IMR-90 (cell line): ENCODE measurements around the gene CHRD. TPM values are rescaled to one million over a fixed set of nuclear protein-coding genes. Genes with fewer than 3 reads are reported as not detected.

Experiments
- ATAC-seq: fragments of 200-7000 bp; cut with Tn5 transposase; 2 replicates; pipeline ENCODE4 v1.9.1; 2020; ENCODE audit warnings: low read depth, mild to moderate bottlenecking, moderate library complexity
- BruUV-seq: library from RNA; stranded (reverse); fragments of 400-500 nt; replicated peaks from 2 replicates; lab custom pipeline; 2021; lab: Mats Ljungman, UMichigan
- CTCF ChIA-PET: fragments of 300-600 bp; formaldehyde crosslinking; extraction: SDS; loops from one replicate; lab custom pipeline; 2021; ENCODE audit warnings: antibody characterized with exemption; lab: Yijun Ruan, JAX
- POLR2A ChIA-PET: fragments of 300-600 bp; sonication (Branson Sonifier 250); formaldehyde crosslinking; loops from one replicate; lab custom pipeline; 2022; ENCODE audit warnings: antibody characterized with exemption; ENCODE audit not compliant: unreplicated experiment; lab: Charles Lee
- DNase-seq: peaks from one replicate; pipeline ENCODE4 v3.0.0; 2013
- H2AFZ ChIP-seq: replicated peaks from 2 replicates; pipeline ENCODE3; 2013; ENCODE audit warnings: low read length, mild to moderate bottlenecking; ENCODE audit not compliant: poor library complexity
- H2AK5ac ChIP-seq: 2 replicates; pipeline ENCODE4 v1.6.1; 2013; ENCODE audit warnings: low read depth, low read length, inconsistent platforms
- H2AK9ac ChIP-seq: replicated peaks from 2 replicates; pipeline ENCODE3; 2013; ENCODE audit warnings: mild to moderate bottlenecking, low read depth, low read length, moderate library complexity; ENCODE audit not compliant: poor library complexity
- H2BK120ac ChIP-seq: 2 replicates; pipeline ENCODE4 v1.6.1; 2013; ENCODE audit warnings: low read depth, low read length, inconsistent platforms
- H2BK15ac ChIP-seq: 3 replicates; pipeline ENCODE4 v1.6.1; 2013; ENCODE audit warnings: low read depth, low read length, inconsistent platforms
- H2BK20ac ChIP-seq: 2 replicates; pipeline ENCODE4 v1.6.1; 2013; ENCODE audit warnings: low read depth, mild to moderate bottlenecking, inconsistent platforms, low read length, moderate library complexity
- H2BK5ac ChIP-seq: 2 replicates; pipeline ENCODE4 v1.6.1; 2013; ENCODE audit warnings: mild to moderate bottlenecking, low read depth, low read length, inconsistent platforms; ENCODE audit not compliant: poor library complexity, severe bottlenecking
- H3K14ac ChIP-seq: replicated peaks from 2 replicates; pipeline ENCODE4 v1.6.1; 2013; ENCODE audit warnings: low read depth, low read length, inconsistent platforms
- H3K18ac ChIP-seq: 2 replicates; pipeline ENCODE4 v1.6.1; 2013; ENCODE audit warnings: low read depth, low read length, control low read depth
- H3K23ac ChIP-seq: 2 replicates; pipeline ENCODE4 v1.6.1; 2013; ENCODE audit warnings: low read depth, low read length, inconsistent platforms
- H3K27ac ChIP-seq: 2 replicates; pipeline ENCODE4 v1.5.1; 2013; ENCODE audit warnings: mild to moderate bottlenecking, control low read depth, low read length; ENCODE audit not compliant: insufficient read depth
- H3K27me3 ChIP-seq: 2 replicates; pipeline ENCODE4 v1.6.1; 2013; ENCODE audit warnings: low read length; ENCODE audit not compliant: control insufficient read depth, insufficient read depth
- H3K36me3 ChIP-seq: 2 replicates; pipeline ENCODE4 v1.6.1; 2013; ENCODE audit warnings: low read length, mixed read lengths; ENCODE audit not compliant: control insufficient read depth, insufficient read depth
- H3K4ac ChIP-seq: 2 replicates; pipeline ENCODE4 v1.6.1; 2013; ENCODE audit warnings: low read depth, low read length, inconsistent platforms
- H3K4me1 ChIP-seq: 2 replicates; pipeline ENCODE4 v1.6.1; 2013; ENCODE audit warnings: low read length, mixed read lengths; ENCODE audit not compliant: control insufficient read depth, insufficient read depth
- H3K4me2 ChIP-seq: 2 replicates; pipeline ENCODE4 v1.6.1; 2013; ENCODE audit warnings: low read depth, mild to moderate bottlenecking, control low read depth, low read length, moderate library complexity
- H3K4me3 ChIP-seq: 2 replicates; pipeline ENCODE4 v1.5.1; 2013; ENCODE audit warnings: low read depth, mild to moderate bottlenecking, control low read depth, low read length, moderate library complexity; ENCODE audit not compliant: insufficient read depth
- H3K56ac ChIP-seq: 2 replicates; pipeline ENCODE4 v1.6.1; 2013; ENCODE audit warnings: low read length, inconsistent platforms; ENCODE audit not compliant: insufficient read depth; ENCODE audit errors: extremely low read depth
- H3K79me1 ChIP-seq, 2 experiments: 2 replicates each; pipeline ENCODE4 v1.6.1; 2013; ENCODE audit warnings: low read length in 2 of 2, inconsistent platforms in 1 of 2, low read depth in 1 of 2
- H3K9ac ChIP-seq: 2 replicates; pipeline ENCODE4 v1.6.1; 2013; ENCODE audit warnings: low read depth, low read length, control low read depth
- H3K9me1 ChIP-seq: 2 replicates; pipeline ENCODE4 v1.6.1; 2013; ENCODE audit warnings: low read length, inconsistent platforms; ENCODE audit not compliant: insufficient read depth
- H3K9me3 ChIP-seq: 2 replicates; pipeline ENCODE4 v1.6.1; 2013; ENCODE audit warnings: low read length; ENCODE audit not compliant: control insufficient read depth, insufficient read depth
- H4K20me1 ChIP-seq: 2 replicates; pipeline ENCODE4 v1.6.1; 2013; ENCODE audit warnings: low read length, inconsistent platforms; ENCODE audit not compliant: insufficient read depth
- H4K5ac ChIP-seq: 2 replicates; pipeline ENCODE4 v1.6.1; 2013; ENCODE audit warnings: mild to moderate bottlenecking, low read depth, low read length, control low read depth
- H4K8ac ChIP-seq, 2 experiments: 2 replicates each; pipeline ENCODE4 v1.6.1; 2013; ENCODE audit warnings: low read depth in 2 of 2, low read length in 2 of 2, control low read depth in 1 of 2, inconsistent platforms in 1 of 2
- H4K91ac ChIP-seq: 2 replicates; pipeline ENCODE4 v1.6.1; 2013; ENCODE audit warnings: low read depth, low read length, inconsistent platforms; ENCODE audit not compliant: insufficient read depth
- POLR2A ChIP-seq: IDR thresholded peaks from 2 replicates; pipeline ENCODE4 v1.6.1; 2012; ENCODE audit warnings: mild to moderate bottlenecking, low read depth, low read length
- RAD21 ChIP-seq: IDR thresholded peaks from 2 replicates; pipeline ENCODE4 v1.6.1; 2012; ENCODE audit warnings: low read length, improper control_type of control experiment
- SMC3 ChIP-seq: fragments of 150-350 bp; IDR thresholded peaks from 2 replicates; pipeline ENCODE4 v1.6.1; 2016; ENCODE audit warnings: low read depth, mild to moderate bottlenecking, antibody characterized with exemption, low read length, moderate library complexity
- WGBS, 2 experiments: methylation state at CpG; one replicate each; pipeline versions ENCODE4 v1.1.5 to v1.1.7; 2013; ENCODE audit warnings: missing lambda C conversion rate in 2 of 2; ENCODE audit not compliant: insufficient read length in 1 of 2; ENCODE audit errors: extremely low coverage in 2 of 2; 5-methylcytosine and 5-hydroxymethylcytosine counted together
- dilution Hi-C: fragments of 300-500 bp; cut with HindIII; formaldehyde crosslinking; loops from one replicate; pipeline ENCODE4 v1.14.3; 2018; ENCODE audit warnings: low sequenced_read_pairs; ENCODE audit not compliant: unreplicated experiment
- in situ Hi-C: fragments of 300-500 bp; cut with MboI; formaldehyde crosslinking; loops from 3 replicates; pipeline ENCODE4 v1.14.3; 2019; ENCODE audit warnings: low sequenced_read_pairs, inconsistent platforms, mixed read lengths
- intact Hi-C: fragments of 100-400 bp; cut with micrococcal nuclease; formaldehyde crosslinking; loops from 2 replicates; pipeline ENCODE4 v1.10.0; 2022
- polyA plus RNA-seq, 3 experiments: library from polyadenylated mRNA; depleted of rRNA; stranded (reverse); fragments of >200 nt; gene quantifications; 2 replicates each; pipeline ENCODE4 v1.2.3, GENCODE V29; 2012; ENCODE audit warnings: low replicate concordance in 1 of 3
- total RNA-seq: library from RNA; depleted of rRNA; stranded (reverse); fragments of >200 nt; gene quantifications from 2 replicates; pipeline ENCODE4 v1.2.3, GENCODE V29; 2012

CHRD gene
- total and polyA plus RNA-seq, 2 of the 4 experiments (the other 2 are of a cell fraction): under 0.01 to 0.09 TPM

- peaks cover 25 to 90% of the 10 kb centered on the region in 2 experiments for H3K79me1 ChIP-seq
- peak overlapping the region; percentile 84 for H3K9ac ChIP-seq
- H3K9me3 ChIP-seq: no peaks in the 10 kb centered on the region
- peak overlapping the region; percentile 88 for H2AFZ ChIP-seq
- no peaks in the 10 kb centered on the region for H3K27me3 ChIP-seq
- H2BK120ac ChIP-seq: peak overlapping the region; percentile 11; the same call in 1 of the 2 replicates
- peak overlapping the region; percentile 36; the same call in 1 of the 2 replicates for H3K56ac ChIP-seq
- no peak overlapping the region for H3K18ac ChIP-seq
- peaks cover 42% of the 10 kb centered on the region for H3K4me1 ChIP-seq
- peak overlapping the region; percentile 34 for H3K14ac ChIP-seq
- peak overlapping the region; percentile 88 for H3K4me2 ChIP-seq
- peak overlapping the region; percentile 8 to 72; a peak in 3 of 4 replicates for H4K8ac ChIP-seq
- no TSS peak for BruUV-seq
- peaks cover 35% of the 10 kb centered on the region for H3K9me1 ChIP-seq
- in situ Hi-C loops: no loop called here
- H2BK20ac ChIP-seq: no peak overlapping the region
- peak overlapping the region; percentile 50 for H3K4ac ChIP-seq
- intact Hi-C loops: no loop called here
- no peak for TF ChIP-seq RAD21
- TF ChIP-seq SMC3: no peak
- peak; percentile 13; the same call in 1 of the 2 replicates for TF ChIP-seq POLR2A
- dilution Hi-C loops: no loop called here
- peak; percentile 65 for DNase-seq
- H2AK5ac ChIP-seq: peak overlapping the region; percentile 86
- 28% methylated on average over 4 of the region's 17 CpGs; no CpG with 5 or more reads in 1 of the 2 experiments for WGBS, 2 experiments
- ChIA-PET POLR2A (interaction anchor here (2.2 kb wide), 1 partner anchor 21 kb away, joined by 5 read pairs; no protein-coding TSS in a partner anchor), CTCF (interaction anchor here (1.1 kb wide), 1 partner anchor 9 kb away, joined by 4 read pairs; no protein-coding TSS in a partner anchor)
- peak overlapping the region; percentile 85 for H2BK5ac ChIP-seq
- ATAC-seq: peak; percentile 8
- peak overlapping the region; percentile 54; the same call in 1 of the 2 replicates for H4K5ac ChIP-seq
- peaks cover 57% of the 10 kb centered on the region for H4K20me1 ChIP-seq
- H2BK15ac ChIP-seq: no peak overlapping the region
- H2AK9ac ChIP-seq: peak overlapping the region; percentile 92
- peak overlapping the region; percentile 96 for H3K27ac ChIP-seq
- peak overlapping the region; percentile 91 for H3K4me3 ChIP-seq
- H3K23ac ChIP-seq: peak overlapping the region; percentile 39
- peak overlapping the region; percentile 49 for H4K91ac ChIP-seq
- H3K36me3 ChIP-seq: peaks cover 35% of the 10 kb centered on the region
These were observed 43.1 kb upstream of the CHRD start for GRCh38 chr3:184336547-184337398.
